Measurements from ENCODE around the gene HMGB4. TPM values are rescaled to one million over a fixed set of nuclear protein-coding genes. Genes with fewer than 3 reads are reported as not detected.

Gene HMGB4
- polyA plus RNA-seq, 1 donor from 2014 or later = not detected

DNA sequence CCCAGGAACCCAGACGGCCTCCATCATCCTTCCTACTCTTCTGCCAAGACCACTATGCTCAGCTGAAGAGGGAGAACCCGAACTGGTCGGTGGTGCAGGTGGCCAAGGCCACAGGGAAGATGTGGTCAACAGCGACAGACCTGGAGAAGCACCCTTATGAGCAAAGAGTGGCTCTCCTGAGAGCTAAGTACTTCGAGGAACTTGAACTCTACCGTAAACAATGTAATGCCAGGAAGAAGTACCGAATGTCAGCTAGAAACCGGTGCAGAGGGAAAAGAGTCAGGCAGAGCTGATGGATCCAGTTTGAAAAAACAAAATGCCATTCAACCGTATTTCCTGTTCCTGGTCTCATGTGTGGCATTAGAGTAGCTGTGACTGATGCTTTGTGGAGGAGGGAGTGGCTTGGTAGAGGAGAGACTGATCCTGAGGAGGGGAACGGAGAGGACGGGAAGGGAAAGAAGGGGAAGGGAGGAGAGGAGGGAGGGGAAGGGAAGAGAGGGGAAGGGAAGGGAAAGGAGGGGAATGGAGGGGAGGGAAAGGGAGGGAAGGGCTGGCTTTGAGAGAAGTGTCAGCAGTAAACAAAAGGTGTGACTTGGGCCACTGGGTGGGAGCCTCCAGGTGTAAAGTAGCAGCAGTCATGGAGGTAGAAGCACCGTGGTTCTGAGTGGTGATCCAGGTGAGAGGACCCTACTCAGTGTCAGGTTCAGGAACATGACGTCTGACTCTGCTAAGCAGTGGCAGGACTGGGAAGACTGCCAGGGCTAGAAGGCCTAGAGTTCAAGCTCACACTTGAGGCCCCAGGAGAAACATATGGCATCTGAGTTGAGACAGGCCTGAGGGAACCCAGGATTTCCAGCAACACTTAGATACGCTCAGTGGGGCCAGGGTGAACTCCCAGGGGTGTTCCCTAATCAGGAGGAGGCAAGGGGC is 846 bp downstream of the HMGB4 start:
- Mint-ChIP-seq H3K4me3 (no peak overlapping the region), H3K27me3 (peaks cover 1% of the 10 kb centered on the region), H3K36me3 (no peaks in the 10 kb centered on the region), H3K9me3 (no peaks in the 10 kb centered on the region), H3K4me1 (no peaks in the 10 kb centered on the region), H3K27ac (no peak overlapping the region)

- H3K9me3 Mint-ChIP-seq = no peaks in the 10 kb centered on the region
- H3K27me3 Mint-ChIP-seq = no peaks in the 10 kb centered on the region
- H3K4me3 Mint-ChIP-seq = no peak overlapping the region
- no peak overlapping the region for H3K27ac Mint-ChIP-seq
- peaks cover 1% of the 10 kb centered on the region for H3K36me3 Mint-ChIP-seq
- H3K4me1 Mint-ChIP-seq = no peaks in the 10 kb centered on the region
These were observed 2.4 kb downstream of the HMGB4 start for GRCh38 chr1:33866281-33866680.

GRCh38 chr1:33867684-33868083 is 3.8 kb downstream of the HMGB4 start:
- H3K4me3 Mint-ChIP-seq = no peak overlapping the region
- H3K27ac Mint-ChIP-seq = no peak overlapping the region
- peaks cover 1% of the 10 kb centered on the region for H3K36me3 Mint-ChIP-seq
- no peaks in the 10 kb centered on the region for H3K4me1 Mint-ChIP-seq
- no peaks in the 10 kb centered on the region for H3K27me3 Mint-ChIP-seq
- H3K9me3 Mint-ChIP-seq = no peaks in the 10 kb centered on the region

- Mint-ChIP-seq H3K9me3 (no peaks in the 10 kb centered on the region), H3K4me1 (no peaks in the 10 kb centered on the region), H3K27me3 (peaks cover 3% of the 10 kb centered on the region), H3K36me3 (peaks cover 1% of the 10 kb centered on the region), H3K4me3 (no peak overlapping the region), H3K27ac (no peak overlapping the region)
These were observed 8.4 kb downstream of the HMGB4 start for GRCh38 chr1:33872275-33872674.

GRCh38 chr1:33872683-33873082 is 8.8 kb downstream of the HMGB4 start:
- Mint-ChIP-seq H3K27ac (no peak overlapping the region), H3K4me1 (no peaks in the 10 kb centered on the region), H3K4me3 (no peak overlapping the region)

GRCh38 chr1:33874636-33875035 is 10.8 kb downstream of the HMGB4 start:
- Mint-ChIP-seq H3K27me3 (peaks cover 6% of the 10 kb centered on the region), H3K4me3 (no peak overlapping the region), H3K27ac (no peak overlapping the region), H3K4me1 (no peaks in the 10 kb centered on the region), H3K36me3 (peaks cover 1% of the 10 kb centered on the region), H3K9me3 (no peaks in the 10 kb centered on the region)

More at GRCh38 chr1:33872683-33873082, 8.8 kb downstream of the HMGB4 start:
- Mint-ChIP-seq H3K27me3 (peaks cover 5% of the 10 kb centered on the region), H3K36me3 (peaks cover 1% of the 10 kb centered on the region), H3K9me3 (no peaks in the 10 kb centered on the region)

DNA sequence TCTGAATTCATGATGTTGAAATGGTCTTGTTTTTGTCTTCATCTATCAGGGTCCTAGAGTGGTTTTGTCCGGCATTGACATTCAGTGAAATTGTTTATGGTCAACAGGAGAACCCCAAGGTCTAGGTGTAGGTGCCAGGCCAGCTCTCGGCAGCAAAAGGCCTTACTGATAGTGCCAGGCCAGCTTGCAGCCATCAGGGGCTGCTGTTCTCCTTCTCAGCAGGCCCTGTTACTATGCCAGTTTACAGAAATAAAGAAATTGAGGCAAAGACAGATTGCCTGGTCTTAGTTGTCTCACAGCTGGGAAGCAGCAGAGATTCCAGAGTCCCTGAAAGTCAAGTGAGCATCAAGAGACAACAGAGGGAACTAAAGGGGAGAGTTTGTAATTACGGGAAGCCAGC is 12.0 kb downstream of the HMGB4 start:
- no peaks in the 10 kb centered on the region for H3K4me1 Mint-ChIP-seq
- no peaks in the 10 kb centered on the region for H3K36me3 Mint-ChIP-seq
- peaks cover 6% of the 10 kb centered on the region for H3K27me3 Mint-ChIP-seq
- no peak overlapping the region for H3K4me3 Mint-ChIP-seq
- no peaks in the 10 kb centered on the region for H3K9me3 Mint-ChIP-seq
- no peak overlapping the region for H3K27ac Mint-ChIP-seq

- H3K9me3 Mint-ChIP-seq = no peaks in the 10 kb centered on the region
- H3K27me3 Mint-ChIP-seq = peaks cover 6% of the 10 kb centered on the region
- no peak overlapping the region for H3K4me3 Mint-ChIP-seq
- H3K36me3 Mint-ChIP-seq = no peaks in the 10 kb centered on the region
- no peaks in the 10 kb centered on the region for H3K4me1 Mint-ChIP-seq
- no peak overlapping the region for H3K27ac Mint-ChIP-seq
These were observed 13.2 kb downstream of the HMGB4 start for GRCh38 chr1:33876970-33877650.

GRCh38 chr1:33878392-33878791 is 14.5 kb downstream of the HMGB4 start:
- H3K27ac Mint-ChIP-seq = no peak overlapping the region
- H3K4me1 Mint-ChIP-seq = no peaks in the 10 kb centered on the region
- H3K9me3 Mint-ChIP-seq = no peaks in the 10 kb centered on the region
- H3K4me3 Mint-ChIP-seq = no peak overlapping the region
- no peaks in the 10 kb centered on the region for H3K36me3 Mint-ChIP-seq
- peaks cover 5% of the 10 kb centered on the region for H3K27me3 Mint-ChIP-seq

GRCh38 chr1:33880305-33880704 is 16.4 kb downstream of the HMGB4 start:
- no peak overlapping the region for H3K4me3 Mint-ChIP-seq
- H3K27ac Mint-ChIP-seq = no peak overlapping the region
- H3K9me3 Mint-ChIP-seq = no peaks in the 10 kb centered on the region
- H3K27me3 Mint-ChIP-seq = peaks cover 5% of the 10 kb centered on the region
- no peaks in the 10 kb centered on the region for H3K36me3 Mint-ChIP-seq
- no peaks in the 10 kb centered on the region for H3K4me1 Mint-ChIP-seq

GRCh38 chr1:33886496-33886895 is 22.6 kb downstream of the HMGB4 start:
- no peak overlapping the region for H3K27ac Mint-ChIP-seq
- no peaks in the 10 kb centered on the region for H3K36me3 Mint-ChIP-seq
- H3K4me1 Mint-ChIP-seq = no peaks in the 10 kb centered on the region
- peaks cover 2% of the 10 kb centered on the region for H3K27me3 Mint-ChIP-seq
- peaks cover 0 to 3% (median 0%) of the 10 kb centered on the region in 3 donors for H3K9me3 Mint-ChIP-seq
- H3K4me3 Mint-ChIP-seq = no peak overlapping the region

GRCh38 chr1:33893147-33893830 is 29.4 kb downstream of the HMGB4 start:
- Mint-ChIP-seq H3K27ac (no peak overlapping the region), H3K9me3 (peaks cover 0 to 4% (median 0%) of the 10 kb centered on the region in 3 donors), H3K27me3 (no peaks in the 10 kb centered on the region), H3K4me1 (peaks cover 0 to 1% (median 0%) of the 10 kb centered on the region in 3 donors), H3K36me3 (no peaks in the 10 kb centered on the region), H3K4me3 (no peak overlapping the region)

- Mint-ChIP-seq H3K4me3 (no peak overlapping the region), H3K36me3 (no peaks in the 10 kb centered on the region), H3K4me1 (peaks cover 0 to 1% (median 0%) of the 10 kb centered on the region in 3 donors), H3K27ac (no peak overlapping the region), H3K27me3 (no peaks in the 10 kb centered on the region), H3K9me3 (peaks cover 0 to 4% (median 0%) of the 10 kb centered on the region in 3 donors)
These were observed 31.5 kb downstream of the HMGB4 start for GRCh38 chr1:33895396-33895795.

GRCh38 chr1:33895976-33896375 is 32.1 kb downstream of the HMGB4 start:
- no peak overlapping the region for H3K4me3 Mint-ChIP-seq
- H3K36me3 Mint-ChIP-seq = no peaks in the 10 kb centered on the region
- peaks cover 0 to 1% (median 0%) of the 10 kb centered on the region in 3 donors for H3K4me1 Mint-ChIP-seq
- H3K9me3 Mint-ChIP-seq = peaks cover 0 to 2% (median 0%) of the 10 kb centered on the region in 3 donors
- no peak overlapping the region for H3K27ac Mint-ChIP-seq
- no peaks in the 10 kb centered on the region for H3K27me3 Mint-ChIP-seq

- peaks cover 0 to 2% (median 0%) of the 10 kb centered on the region in 3 donors for H3K9me3 Mint-ChIP-seq
- H3K27me3 Mint-ChIP-seq = no peaks in the 10 kb centered on the region
- no peaks in the 10 kb centered on the region for H3K36me3 Mint-ChIP-seq
- no peak overlapping the region for H3K27ac Mint-ChIP-seq
- no peak overlapping the region for H3K4me3 Mint-ChIP-seq
- H3K4me1 Mint-ChIP-seq = peaks cover 0 to 1% (median 0%) of the 10 kb centered on the region in 3 donors
These were observed 33.3 kb downstream of the HMGB4 start for GRCh38 chr1:33897092-33897725.

Measured in IgD-negative memory B cell (primary cell).